ENCODE data around the gene TEX10.
"Not testable (repeated sequence)": the region's sequence is repeated elsewhere in the genome, so short reads cannot be mapped to it uniquely, and the experiment has no call there.

Gene TEX10

DNA sequence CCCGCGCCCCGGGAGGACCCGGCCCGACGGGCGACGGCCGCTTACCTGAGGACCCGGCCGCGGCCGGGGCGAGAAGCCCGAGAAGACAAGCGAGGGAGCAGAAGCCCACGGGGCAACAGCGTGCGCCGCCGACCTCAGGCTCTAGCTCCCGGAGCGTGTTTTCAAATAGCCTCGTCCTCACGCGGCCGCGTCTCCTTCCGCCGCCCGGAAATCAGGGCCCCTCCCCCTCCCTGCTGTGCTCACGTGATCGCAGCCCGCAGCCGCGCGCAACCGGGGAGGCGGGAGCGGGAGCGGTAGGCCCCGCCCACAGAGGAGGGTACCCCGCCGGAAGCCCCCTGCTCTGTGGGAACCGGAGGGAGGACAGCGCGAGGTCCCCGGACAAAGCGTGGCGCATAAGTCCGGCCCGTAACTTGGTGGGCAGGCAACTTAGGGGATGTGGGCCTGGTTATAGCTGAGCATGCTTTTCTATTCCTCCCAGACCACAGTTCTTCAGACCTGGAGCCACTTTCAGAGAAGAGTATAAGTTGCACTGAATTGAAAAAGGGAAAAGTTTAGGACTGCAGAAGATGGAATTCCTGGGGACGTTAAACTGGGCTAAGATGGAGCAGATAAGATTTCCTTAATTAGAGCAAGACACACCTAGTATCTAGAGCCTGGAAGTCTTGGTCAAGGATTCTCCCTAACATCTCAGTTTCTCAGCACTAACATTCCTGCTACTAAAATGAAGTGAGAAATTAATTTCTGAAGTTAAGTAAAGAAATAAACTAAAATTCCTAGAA is at the start of gene TEX10:
Gene TEX10, minus strand, starts transcription at position 216 of the 779 bp plus-strand sequence. CDS start 3,579 bp downstream, outside the sequence.
- DNase-seq, result peak; percentile 89

- DNase-seq, result no peak
These were observed 48.3 kb upstream of the TEX10 start for GRCh38 chr9:100401042-100401441.

DNA sequence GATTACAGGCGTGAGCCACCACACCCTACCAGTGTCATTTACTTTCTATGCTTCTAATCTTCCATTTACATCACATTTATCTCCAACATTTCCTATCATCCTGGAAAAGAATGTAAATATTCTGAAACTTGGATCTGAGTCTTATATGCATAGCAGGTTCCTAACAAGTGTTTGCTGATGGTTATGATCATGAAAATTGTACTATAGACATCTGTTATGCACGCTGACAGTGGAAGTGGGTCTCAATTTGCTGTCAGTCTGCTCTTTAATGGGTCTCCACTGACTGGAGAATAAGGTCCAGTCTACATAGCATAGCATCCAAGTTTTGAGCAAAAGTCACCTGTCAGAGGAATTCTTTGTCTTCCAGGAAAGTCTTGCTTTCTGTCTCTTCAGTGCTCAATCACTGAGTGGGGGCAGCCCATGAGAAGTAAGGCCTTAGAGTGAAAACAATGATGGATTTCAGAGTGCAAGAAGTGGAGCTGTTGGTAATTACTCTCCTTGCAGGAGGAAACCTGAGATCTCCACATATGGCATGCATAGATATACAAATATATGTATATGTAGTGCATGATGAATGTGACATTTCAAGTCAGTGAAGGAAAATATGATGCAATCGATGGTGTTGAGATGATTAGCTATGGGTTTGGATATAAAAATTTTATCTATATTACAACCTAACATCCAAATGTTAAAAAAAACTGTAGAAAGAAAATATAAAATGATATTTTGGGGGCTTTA is 45.0 kb upstream of the TEX10 start:
- DNase-seq, result no peak

DNA sequence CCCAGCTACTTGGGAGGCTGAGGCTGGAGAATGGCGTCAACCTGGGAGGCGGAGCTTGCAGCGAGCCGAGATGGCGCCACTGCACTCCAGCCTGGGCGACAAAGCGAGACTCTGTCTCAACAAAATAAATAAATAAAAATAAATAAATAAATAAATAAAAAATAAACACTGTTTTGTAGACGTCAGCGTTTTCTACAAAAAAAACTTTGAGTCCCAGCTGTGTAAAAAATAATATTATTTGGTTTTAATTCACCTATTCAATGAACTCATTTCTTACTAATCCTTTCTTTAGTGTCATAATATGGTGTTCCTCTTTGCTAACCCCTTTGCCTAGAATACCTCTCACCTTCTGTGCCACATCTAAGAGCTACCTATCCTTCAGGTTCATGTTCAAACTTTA is 44.0 kb upstream of the TEX10 start:
- DNase-seq, result no peak

DNA sequence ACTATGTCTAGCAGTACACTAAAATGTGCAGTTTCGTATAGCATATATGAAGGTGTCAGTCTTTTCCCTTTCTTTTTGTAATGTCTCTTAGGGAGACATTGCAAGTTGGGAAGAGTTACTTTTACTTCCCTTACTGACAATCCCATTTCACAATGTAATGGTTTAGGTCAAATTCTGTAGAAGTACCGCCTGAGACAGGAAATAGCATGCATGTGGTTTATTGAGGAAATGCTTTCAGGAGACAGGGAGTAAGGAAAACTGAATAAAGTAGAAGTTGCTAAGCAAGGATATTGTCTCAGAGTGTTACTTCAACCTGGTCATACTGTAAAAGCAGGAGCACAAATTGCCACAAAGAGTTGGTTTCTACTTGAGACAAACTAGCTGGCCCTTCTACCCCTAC is 42.1 kb upstream of the TEX10 start:
- DNase-seq, result no peak

DNA sequence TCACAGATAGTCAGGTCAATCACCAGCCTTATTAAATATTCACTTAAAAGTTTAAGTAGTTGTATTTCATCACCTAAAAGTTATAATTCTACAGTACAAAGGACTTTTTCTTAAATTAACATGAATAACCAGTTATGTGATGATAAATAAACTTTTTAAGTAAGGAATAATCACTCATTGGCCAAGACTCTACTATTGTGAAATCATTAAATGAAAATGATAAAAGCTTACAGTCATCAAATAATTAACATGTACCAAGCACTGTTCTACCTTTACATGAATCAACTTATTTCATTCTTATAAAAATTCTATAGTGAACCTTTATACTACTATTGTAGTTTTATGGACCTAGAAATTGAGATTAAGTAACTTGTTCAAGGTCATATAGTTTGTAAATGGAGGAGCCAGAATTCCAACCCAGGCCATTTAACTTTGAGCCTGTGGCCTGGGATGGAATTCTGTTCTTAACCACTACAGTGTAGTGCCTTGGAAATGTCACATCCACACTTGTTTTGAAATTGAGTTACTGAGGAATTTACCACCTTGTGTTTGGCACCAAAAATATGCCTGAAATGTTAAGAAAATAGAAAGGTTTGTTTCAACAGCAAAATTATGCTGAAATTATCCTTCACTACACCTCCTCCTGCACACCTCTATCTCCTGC is 41.4 kb upstream of the TEX10 start:
- DNase-seq, result no peak

GRCh38 chr9:100392989-100393388 is 40.2 kb upstream of the TEX10 start:
- DNase-seq, result not testable (repeated sequence)

DNA sequence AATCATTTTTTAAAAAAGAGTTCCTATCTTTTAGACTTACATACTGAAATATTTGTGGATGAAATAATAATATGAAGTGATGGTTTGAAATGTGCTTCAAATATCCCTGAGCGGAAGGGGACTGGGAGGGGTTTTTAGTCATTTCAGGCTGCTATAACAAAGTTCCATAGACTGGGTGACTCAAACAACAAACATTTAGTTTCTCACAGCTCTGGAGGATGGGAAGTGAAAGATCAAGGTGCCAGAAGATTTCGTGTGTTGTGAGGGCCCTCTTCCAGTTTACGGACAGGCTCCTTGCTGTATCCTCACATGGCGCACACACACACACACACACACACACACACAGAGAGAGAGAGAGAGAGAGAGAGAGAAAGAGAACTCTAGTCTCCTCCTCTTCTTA is 27.1 kb upstream of the TEX10 start:
- no peak for DNase-seq

DNA sequence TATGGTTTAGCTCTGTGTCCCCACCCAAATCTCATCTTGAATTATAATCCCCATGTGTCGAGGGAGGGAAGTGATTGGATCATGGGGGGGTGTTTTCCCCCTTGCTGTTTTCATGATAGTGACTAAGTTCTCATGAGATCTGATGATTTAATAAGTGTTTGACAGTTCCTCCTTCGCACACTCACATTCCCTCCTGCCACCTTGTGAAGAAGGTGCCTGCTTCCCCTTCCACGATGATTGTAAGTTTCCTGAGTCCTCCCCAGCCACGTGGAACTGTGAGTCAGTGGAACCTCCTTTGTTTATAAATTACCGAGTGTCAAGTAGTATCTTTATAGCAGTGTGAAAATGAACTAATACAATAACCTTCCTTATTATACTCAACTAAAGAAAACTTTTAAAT is 24.3 kb upstream of the TEX10 start:
- no peak for DNase-seq

GRCh38 chr9:100375658-100376057 is 22.9 kb upstream of the TEX10 start:
- DNase-seq, result no peak

- DNase-seq, result no peak
These were observed 19.9 kb upstream of the TEX10 start for GRCh38 chr9:100372648-100373047.

DNA sequence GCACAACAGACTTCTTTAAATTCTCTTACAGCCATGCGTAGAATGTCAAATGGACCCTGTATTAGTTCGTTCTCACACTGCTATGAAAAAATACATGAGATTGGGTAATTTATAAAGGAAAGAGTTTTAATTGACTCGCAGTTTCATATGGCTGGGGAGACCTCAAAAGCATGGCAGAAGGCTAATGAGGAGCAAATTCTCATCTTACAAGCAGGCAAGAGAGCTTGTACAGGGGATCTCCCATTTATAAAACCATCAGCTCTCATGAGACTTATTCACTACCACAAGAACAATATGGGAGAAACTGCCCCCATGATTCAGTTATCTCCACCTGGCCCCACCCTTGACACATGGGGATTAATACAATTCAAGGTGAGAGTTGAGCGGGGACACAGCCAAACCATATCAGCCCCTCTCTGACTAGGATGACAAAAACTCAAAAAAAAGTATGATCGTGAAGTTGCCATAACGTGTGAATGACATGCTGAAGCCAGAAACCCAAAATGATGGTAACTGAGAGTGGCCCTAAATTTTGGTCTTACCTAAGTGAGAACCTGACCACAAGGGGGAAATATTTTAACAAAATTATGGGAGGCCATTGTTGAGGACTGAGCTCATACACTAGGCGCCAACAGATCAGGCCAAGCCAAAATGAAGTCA is 17.5 kb upstream of the TEX10 start:
- no peak for DNase-seq

- no peak for DNase-seq
These were observed 15.9 kb upstream of the TEX10 start for GRCh38 chr9:100368672-100369071.

DNA sequence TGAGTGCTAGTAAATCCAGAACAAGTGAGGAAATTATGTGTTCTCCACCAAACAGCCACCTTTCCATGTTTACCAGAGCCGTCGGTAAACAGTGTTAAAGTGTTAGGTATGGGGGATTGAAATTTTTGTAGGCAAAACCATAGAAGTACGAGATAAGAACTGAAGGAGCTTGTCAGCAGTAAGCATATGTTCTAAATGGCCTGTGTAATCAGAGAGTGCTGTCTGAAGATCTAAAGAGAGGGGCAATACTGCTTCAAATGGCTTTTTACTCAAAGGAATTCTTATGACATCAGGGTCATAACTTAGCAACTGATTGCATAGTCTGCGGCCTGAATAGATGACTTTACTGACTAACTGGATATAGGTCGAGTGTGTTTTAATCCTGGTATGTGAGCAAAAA is 13.4 kb upstream of the TEX10 start:
- no peak for DNase-seq

- no peak for DNase-seq
These were observed 11.3 kb upstream of the TEX10 start for GRCh38 chr9:100364013-100364412.

DNA sequence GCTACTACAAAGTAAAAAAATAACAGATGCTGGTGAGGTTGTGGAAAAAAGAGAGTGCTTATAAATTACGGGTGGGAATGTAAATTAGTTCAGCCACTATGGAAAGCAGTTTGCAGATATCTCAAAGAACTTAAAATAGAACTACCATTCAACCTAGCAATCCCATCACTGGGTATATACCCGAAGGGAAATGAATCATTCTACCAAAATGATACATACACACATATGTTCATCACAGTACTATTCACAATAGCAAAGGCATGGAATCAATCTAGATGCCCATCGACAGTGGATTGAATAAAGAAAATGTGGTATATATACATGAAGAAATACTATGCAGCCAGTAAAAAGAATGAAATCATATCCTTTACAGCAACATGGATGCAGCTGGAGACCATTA is 6.3 kb upstream of the TEX10 start:
- no peak for DNase-seq

DNA sequence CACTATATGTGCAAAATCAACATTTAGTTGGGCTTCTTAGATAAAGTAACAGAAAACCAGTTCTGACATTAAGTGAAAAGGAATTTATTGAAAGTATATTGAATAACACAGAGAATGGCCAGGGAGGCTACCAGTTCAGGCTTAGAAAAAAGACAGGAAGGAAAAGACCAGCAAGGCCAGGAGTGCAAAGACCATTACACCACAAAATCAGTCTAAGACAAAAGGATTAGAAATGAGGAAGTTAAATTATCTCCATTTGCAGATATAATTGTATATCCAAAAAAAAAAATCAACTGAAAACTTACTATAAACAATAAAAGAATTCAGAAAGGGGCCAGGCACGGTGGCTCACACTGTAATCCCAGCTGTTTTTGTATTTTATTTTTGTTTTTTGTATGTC is 4.8 kb upstream of the TEX10 start:
- no peak for DNase-seq

GRCh38 chr9:100355561-100355960 is 2.8 kb upstream of the TEX10 start:
- DNase-seq, result no peak

DNA sequence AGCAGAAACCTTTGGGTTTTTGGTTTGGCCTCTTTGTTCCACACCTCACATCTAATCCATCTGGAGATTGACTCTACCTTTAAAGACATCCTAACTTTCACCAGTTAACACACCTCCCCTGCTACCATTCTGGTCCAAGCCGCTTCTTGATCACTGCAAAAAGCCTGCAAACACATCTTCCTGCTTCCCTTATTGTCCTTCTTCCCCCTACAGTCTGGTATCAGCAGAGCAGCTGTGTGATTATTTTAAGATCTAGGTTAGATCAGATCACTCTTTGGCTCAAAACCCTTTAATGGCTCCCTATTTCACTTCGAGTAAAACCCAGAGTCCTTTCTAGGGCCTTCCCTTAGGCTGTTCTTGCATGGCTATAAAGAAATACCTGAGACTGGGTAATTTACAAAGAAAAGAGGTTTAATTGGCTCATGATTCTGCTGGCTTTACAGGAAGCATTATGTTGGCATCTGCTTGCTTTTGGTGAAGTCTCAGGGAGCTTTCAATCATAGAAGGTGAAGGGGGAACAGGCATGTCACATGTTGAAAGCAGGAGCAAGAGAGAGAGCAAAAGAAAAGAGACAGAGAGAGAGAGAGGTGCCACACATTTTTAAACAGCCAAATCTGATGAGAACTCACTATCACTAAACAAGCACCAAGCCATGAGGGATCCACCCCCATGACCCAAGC is 1.5 kb upstream of the TEX10 start:
- no peak for DNase-seq

- no peak for DNase-seq
These were observed 478 bp downstream of the TEX10 start for GRCh38 chr9:100352201-100352726.

DNA sequence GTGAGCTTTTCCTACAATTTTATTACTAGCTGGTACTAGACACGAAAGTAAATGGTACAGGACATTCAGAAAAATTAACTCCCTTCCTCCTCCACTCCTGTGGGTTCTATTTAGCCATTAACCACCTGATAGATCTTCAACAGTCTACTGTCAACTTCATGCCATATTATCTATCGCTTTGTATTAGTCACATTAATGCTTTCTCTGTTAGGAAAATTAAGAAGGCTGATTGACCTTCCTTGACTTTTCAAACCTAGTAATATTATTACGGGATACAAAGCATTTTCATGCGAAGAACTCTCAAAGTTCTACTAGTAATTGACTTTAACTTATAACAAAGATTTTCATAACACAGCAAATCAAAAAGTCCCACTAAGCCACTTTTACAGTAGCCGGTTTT is 1.2 kb downstream of the TEX10 start:
- no peak for DNase-seq

DNA sequence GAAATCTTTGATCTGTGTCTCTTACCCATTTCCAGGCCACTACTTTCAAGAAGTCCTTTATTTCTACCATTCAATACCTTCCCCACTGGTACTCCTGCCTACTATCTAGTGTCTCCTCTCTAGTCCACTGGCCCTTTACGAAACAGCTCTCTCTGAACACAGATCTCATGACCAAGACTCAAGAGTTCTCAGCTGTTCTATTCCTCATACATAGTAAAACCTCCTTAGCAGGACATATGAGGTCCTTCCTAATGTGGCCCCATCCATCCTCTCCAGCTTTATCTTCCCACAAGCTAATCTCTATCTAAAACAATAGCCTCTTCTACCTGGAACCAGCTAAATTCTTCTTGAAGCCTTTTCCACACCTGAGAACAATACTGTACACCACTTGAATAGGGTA is 2.6 kb downstream of the TEX10 start:
- no peak for DNase-seq

DNA sequence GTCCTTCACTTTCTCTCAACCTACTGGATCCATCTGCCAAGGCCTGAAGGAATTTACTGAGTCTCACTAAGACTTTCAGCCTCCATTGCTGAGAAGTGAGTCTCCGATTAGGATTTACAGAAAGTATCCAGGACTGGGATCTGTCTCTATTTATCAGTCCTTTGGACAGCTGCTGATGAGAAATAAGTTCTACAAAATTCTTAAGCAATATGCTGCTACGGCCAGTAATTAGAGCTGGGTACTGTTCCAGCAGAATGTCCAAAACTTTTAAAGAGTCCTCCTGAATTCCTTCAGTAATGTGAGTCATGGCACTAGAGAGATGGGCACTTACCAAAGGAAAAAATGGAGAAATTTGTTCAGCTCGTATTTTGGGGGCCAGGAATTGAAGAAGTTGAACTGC is 5.9 kb downstream of the TEX10 start:
- DNase-seq, result no peak

All from NCI-H1436 (cell line).